Left ventricle myocardium inferior (tissue), 1 donor: Measurements from ENCODE around the gene NXF1. TPM values are rescaled to one million over a fixed set of nuclear protein-coding genes. Genes with fewer than 3 reads are reported as not detected.
"Not testable (repeated sequence)": the region's sequence is repeated elsewhere in the genome, so short reads cannot be mapped to it uniquely, and the experiment has no call there.

Experiments used
- DNase-seq: peaks from one replicate; pipeline ENCODE4 v3.0.0-alpha.2; 2020
- H3K27ac ChIP-seq: fragments of 200-600 bp; replicated peaks from 2 replicates; pipeline ENCODE4 v1.8.0; 2021
- H3K27me3 ChIP-seq: fragments of 200-600 bp; 2 replicates; pipeline ENCODE4 v1.8.0; 2021; ENCODE audit warnings: low read depth
- H3K36me3 ChIP-seq: fragments of 200-600 bp; 2 replicates; pipeline ENCODE4 v1.8.0; 2021
- H3K4me1 ChIP-seq: fragments of 200-600 bp; 2 replicates; pipeline ENCODE4 v1.8.0; 2021
- H3K4me3 ChIP-seq: fragments of 200-600 bp; 2 replicates; pipeline ENCODE4 v1.8.0; 2021; ENCODE audit warnings: mild to moderate bottlenecking, moderate library complexity
- H3K9me3 ChIP-seq: fragments of 200-600 bp; replicated peaks from 2 replicates; pipeline ENCODE4 v1.8.0; 2021
- intact Hi-C: fragments of 100-400 bp; cut with micrococcal nuclease; formaldehyde crosslinking; loops from one replicate; pipeline ENCODE4 v1.11.0; 2022
- total RNA-seq: library from RNA; stranded (reverse); fragmentation: NEBNext Ultra II Directional; extraction: Animal tissue kit (Norgen Biotek cat#: 25700); gene quantifications from one replicate; pipeline ENCODE4 v1.2.1, GENCODE V29; 2021
- TF ChIP-seq, protein P1 (sequence below): fragments of 200-600 bp; IDR thresholded peaks from 2 replicates; pipeline ENCODE4 v1.8.0; 2021; ENCODE audit warnings: antibody characterized with exemption, mild to moderate bottlenecking, borderline replicate concordance
- donor health status: DM: no; HTN: yes; CAD: no; lungs with severe emphysema.

The NXF1 gene
- total RNA-seq, 1 donor from 2014 or later = 43.2 TPM

DNA sequence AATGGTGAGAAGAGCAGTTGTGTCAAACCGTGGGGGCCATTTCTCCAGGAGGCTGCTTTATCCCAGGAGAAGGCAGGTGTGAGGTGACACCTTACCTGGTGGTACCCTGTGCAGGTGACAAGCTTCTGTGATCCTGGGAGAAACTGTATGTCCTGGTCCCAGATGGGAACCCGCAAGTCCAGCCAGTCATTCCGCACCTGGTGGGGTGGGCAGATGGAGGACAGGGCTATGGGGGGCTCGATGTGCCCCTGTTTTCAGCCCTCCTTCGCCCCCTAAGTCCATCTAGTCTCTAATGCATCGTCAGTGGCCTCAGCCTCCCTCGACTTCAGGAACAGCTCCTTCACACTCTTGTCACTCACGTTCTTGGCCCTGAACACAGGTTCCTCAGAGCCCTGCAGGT is 30.1 kb upstream of the NXF1 start:
- no peaks in the 10 kb centered on the region for H3K9me3 ChIP-seq
- intact Hi-C loops = loop anchor here (10.0 kb wide), 1 partner anchor 111 kb away; the partner anchor contains the start of genes HNRNPUL2 and TTC9C
- H3K27me3 ChIP-seq = no peaks in the 10 kb centered on the region
- no peak for DNase-seq
- H3K27ac ChIP-seq = no peak overlapping the region
- peaks cover 54% of the 10 kb centered on the region for H3K4me1 ChIP-seq
- TF ChIP-seq, protein P1, sequence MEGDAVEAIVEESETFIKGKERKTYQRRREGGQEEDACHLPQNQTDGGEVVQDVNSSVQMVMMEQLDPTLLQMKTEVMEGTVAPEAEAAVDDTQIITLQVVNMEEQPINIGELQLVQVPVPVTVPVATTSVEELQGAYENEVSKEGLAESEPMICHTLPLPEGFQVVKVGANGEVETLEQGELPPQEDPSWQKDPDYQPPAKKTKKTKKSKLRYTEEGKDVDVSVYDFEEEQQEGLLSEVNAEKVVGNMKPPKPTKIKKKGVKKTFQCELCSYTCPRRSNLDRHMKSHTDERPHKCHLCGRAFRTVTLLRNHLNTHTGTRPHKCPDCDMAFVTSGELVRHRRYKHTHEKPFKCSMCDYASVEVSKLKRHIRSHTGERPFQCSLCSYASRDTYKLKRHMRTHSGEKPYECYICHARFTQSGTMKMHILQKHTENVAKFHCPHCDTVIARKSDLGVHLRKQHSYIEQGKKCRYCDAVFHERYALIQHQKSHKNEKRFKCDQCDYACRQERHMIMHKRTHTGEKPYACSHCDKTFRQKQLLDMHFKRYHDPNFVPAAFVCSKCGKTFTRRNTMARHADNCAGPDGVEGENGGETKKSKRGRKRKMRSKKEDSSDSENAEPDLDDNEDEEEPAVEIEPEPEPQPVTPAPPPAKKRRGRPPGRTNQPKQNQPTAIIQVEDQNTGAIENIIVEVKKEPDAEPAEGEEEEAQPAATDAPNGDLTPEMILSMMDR = no peak
- peaks cover 39% of the 10 kb centered on the region for H3K36me3 ChIP-seq
- no peak overlapping the region for H3K4me3 ChIP-seq

DNA sequence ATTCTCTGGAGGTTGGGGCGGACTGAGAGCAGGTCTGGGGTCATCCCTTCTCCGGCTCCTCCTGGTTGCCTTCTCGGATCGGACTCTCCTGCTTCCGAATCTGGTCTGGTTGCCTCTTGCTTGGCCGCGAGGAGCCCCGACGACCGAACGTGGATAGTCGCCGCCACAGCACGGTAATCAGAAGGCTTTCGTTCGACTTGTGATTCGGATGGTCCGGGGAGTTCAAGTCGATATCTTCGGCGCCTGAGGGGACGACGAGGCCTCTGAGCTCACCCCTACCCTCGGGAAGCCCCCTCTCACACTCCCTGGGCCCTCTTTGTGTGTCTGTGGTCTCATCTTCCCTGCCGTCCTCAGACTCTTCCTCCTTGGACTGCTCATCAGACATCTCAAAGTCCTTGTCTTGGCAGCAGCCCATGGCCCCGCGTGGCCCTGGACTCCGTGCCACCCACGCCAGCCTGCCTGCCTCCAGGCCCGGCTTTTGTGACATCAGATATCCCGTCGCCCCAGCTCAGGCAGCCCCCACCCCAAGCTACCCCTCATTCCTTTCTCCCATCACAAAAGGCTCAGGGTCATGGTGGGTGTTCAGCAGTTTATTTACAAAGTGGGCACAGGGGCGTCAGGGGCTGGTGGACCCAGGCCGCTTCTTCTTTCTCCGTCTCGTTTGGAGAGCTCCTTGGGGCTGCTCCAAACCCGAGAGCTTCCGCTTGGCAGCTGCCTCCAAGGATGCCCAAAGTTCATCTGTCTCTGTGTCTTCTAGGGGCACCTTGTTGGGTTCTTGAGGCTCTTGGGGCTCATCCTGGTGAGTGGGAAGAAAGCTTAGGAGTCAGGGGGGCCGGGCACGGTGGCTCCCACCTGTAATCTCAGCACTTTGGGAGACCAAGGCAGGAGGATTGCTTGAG is 27.3 kb upstream of the NXF1 start, which contains the start of gene TEX54:
Gene TEX54, minus strand, starts transcription at position 506 of the 899 bp plus-strand sequence.
- H3K4me1 ChIP-seq = peaks cover 55% of the 10 kb centered on the region
- H3K27me3 ChIP-seq = no peaks in the 10 kb centered on the region
- intact Hi-C loops = loop anchor here (10.0 kb wide), 1 partner anchor 108 kb away; the partner anchor contains the start of genes HNRNPUL2 and TTC9C
- H3K4me3 ChIP-seq = peak within 1 kb of the TSS; percentile 78
- peaks cover 62% of the 10 kb centered on the region for H3K36me3 ChIP-seq
- DNase-seq = no peak
- peak within 1 kb of the TSS; percentile 96 for H3K27ac ChIP-seq
- TF ChIP-seq, protein P1 = no peak
- H3K9me3 ChIP-seq = no peaks in the 10 kb centered on the region

DNA sequence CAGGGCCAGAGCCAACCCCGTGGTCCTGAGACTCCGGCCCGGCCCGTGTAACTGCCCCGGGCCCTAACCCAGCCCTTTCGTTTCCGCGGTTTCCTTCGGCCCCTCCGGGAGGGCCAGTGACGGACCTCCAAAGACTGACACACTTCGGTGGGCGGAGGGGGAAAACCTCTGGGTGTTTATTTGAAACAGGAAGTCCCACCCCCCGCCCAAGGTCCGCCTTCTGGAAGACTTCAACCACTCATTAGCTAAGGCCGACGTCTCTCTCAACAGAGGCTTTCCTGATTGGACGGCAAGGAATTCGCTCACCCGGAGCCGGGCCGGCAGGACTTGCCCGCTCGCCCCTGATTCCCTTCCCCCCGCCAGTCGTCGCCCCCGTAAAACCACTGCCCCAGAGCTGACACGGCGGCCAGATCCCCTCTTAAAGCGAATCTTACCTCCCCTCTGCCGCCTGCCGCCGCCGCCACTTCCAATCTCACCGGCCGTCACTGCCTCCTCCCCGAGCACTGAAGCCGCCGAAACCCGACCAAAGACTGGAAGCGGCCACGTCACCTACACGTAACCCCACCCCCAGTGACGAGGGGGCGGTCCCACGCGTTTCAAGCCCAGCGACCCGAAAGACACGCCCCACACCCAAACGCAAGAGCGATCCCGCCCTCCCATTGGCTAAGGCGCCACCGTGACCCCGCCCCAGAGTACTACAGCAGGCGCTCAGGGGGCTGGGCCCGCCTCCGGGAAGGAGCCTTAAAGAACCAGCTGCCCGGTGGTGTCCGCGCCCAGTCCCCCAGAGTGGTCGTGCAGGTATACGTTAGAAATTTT is 26.5 kb upstream of the NXF1 start, which contains the start of gene STX5:
Gene STX5, minus strand, starts transcription at position 532 of the 816 bp plus-strand sequence. CDS start 808 bp downstream, outside the sequence.
- DNase-seq = peak; percentile 100
- Histone ChIP-seq H3K27me3 (no peaks in the 10 kb centered on the region), H3K4me1 (peaks cover 57% of the 10 kb centered on the region), H3K9me3 (no peaks in the 10 kb centered on the region), H3K27ac (peak within 1 kb of the TSS; percentile 96), H3K4me3 (peak within 1 kb of the TSS; percentile 78), H3K36me3 (peaks cover 66% of the 10 kb centered on the region)
- TF ChIP-seq, protein P1 = no peak
- intact Hi-C loops = loop anchor here (10.0 kb wide), 1 partner anchor 107 kb away; the partner anchor contains the start of genes HNRNPUL2 and TTC9C

DNA sequence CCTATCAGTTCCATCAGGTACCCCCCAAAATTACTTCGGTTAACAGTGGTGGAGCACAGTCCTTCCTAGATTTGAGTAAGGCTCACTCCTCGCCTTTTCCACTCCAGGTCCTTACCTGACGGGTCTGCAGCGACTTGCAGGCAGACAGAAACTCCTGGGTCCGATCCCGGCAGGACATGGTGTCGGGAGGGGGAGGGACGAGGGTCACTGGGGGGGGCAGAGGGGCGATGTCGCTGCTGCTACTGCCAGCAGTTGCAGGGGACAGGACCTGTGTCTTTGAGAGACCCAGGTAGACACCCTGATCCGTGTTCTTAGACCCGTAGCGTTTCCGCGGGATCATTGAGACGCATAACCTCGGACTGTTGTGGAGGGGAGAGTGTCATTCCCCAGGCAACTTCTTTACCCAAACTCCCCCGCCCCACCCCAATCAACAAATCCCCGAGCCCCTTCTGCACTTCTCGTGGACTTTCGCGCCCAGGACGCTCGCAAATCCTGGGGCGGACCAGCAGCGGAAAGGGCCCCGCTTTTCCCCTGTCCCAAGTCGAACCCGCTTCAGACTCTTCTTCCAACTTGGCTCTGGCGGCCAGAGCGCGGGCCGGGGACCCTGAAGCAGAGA is 25.8 kb upstream of the NXF1 start:
- TF ChIP-seq, protein P1 = no peak
- H3K27ac ChIP-seq = peak overlapping the region; percentile 96
- H3K27me3 ChIP-seq = no peaks in the 10 kb centered on the region
- peaks cover 66% of the 10 kb centered on the region for H3K36me3 ChIP-seq
- intact Hi-C loops = loop anchor here (10.0 kb wide), 1 partner anchor 106 kb away; the partner anchor contains the start of genes HNRNPUL2 and TTC9C
- peaks cover 57% of the 10 kb centered on the region for H3K4me1 ChIP-seq
- H3K4me3 ChIP-seq = peak overlapping the region; percentile 78
- H3K9me3 ChIP-seq = no peaks in the 10 kb centered on the region
- no peak for DNase-seq

DNA sequence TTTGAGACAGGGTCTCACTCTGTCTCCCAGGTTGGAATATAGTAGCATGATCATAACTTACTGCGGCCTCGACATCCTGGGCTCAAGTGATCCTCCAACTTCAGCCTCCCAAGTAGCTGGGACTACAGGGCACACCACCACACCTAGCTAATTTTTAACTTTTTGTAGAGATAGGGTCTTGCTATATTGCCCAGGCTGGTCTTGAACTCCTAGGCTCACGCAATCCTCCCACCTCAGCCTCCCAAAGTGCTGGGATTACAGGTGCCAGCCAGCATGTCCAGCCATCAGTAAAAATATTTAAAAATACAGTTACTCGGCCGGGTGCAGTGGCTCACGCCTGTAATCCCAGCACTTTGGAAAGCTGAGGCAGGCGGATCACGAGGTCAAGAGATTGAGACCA is 22.9 kb upstream of the NXF1 start:
- H3K27me3 ChIP-seq, H3K9me3 ChIP-seq, intact Hi-C loops, H3K27ac ChIP-seq, H3K4me3 ChIP-seq, DNase-seq: not testable (repeated sequence)
- Histone ChIP-seq H3K36me3 (peaks cover 68% of the 10 kb centered on the region), H3K4me1 (peaks cover 49% of the 10 kb centered on the region)
